Panc1 (cell line): ENCODE measurements around the gene NIPAL3. TPM values are rescaled to one million over a fixed set of nuclear protein-coding genes. Genes with fewer than 3 reads are reported as not detected.

Source experiments
- ATAC-seq: fragments of 200-7000 bp; cut with Tn5 transposase; 2 replicates; pipeline ENCODE4 v1.9.1; 2020; ENCODE audit warnings: mild to moderate bottlenecking, moderate library complexity
- BruUV-seq: library from RNA; stranded (reverse); fragments of 400-500 nt; replicated peaks from 2 replicates; lab custom pipeline; 2021; lab: Mats Ljungman, UMichigan
- CTCF ChIA-PET: fragments of 300-600 bp; sonication (Branson Sonifier 250); formaldehyde crosslinking; loops from one replicate; lab custom pipeline; 2022; ENCODE audit warnings: antibody characterized with exemption; lab: Charles Lee
- POLR2A ChIA-PET: fragments of 300-600 bp; sonication (Branson Sonifier 250); formaldehyde crosslinking; loops from one replicate; lab custom pipeline; 2022; ENCODE audit warnings: antibody characterized with exemption; lab: Charles Lee
- DNase-seq: peaks from one replicate; pipeline ENCODE4 v3.0.0-alpha.2; 2010; ENCODE audit warnings: low read depth, low spot score
- H3K27ac ChIP-seq: 2 replicates; pipeline ENCODE4 v1.5.1; 2011; ENCODE audit warnings: mild to moderate bottlenecking, low read length, inconsistent platforms
- H3K27me3 ChIP-seq: fragments of 200-500 bp; sonication (Bioruptor generic); 2 replicates; pipeline ENCODE4 v1.6.0; 2014; ENCODE audit warnings: low read length, inconsistent platforms; ENCODE audit not compliant: control insufficient read depth, insufficient read depth
- H3K36me3 ChIP-seq: fragments of 200-500 bp; sonication (Bioruptor generic); 2 replicates; pipeline ENCODE4 v1.5.1; 2014; ENCODE audit warnings: inconsistent platforms, mild to moderate bottlenecking, low read length, moderate library complexity; ENCODE audit not compliant: control insufficient read depth, insufficient read depth
- H3K4me1 ChIP-seq: 2 replicates; pipeline ENCODE4 v1.5.1; 2011; ENCODE audit warnings: inconsistent platforms, mild to moderate bottlenecking, low read length, moderate library complexity; ENCODE audit not compliant: control insufficient read depth, insufficient read depth
- H3K4me3 ChIP-seq, 2 experiments: 2 replicates each; pipeline ENCODE4 v1.5.1; 2011 to 2012; ENCODE audit warnings: low read depth in 2 of 2, low read length in 2 of 2, mild to moderate bottlenecking in 2 of 2, inconsistent platforms in 1 of 2, moderate library complexity in 1 of 2
- H3K9me3 ChIP-seq: fragments of 200-500 bp; sonication (Bioruptor generic); 2 replicates; pipeline ENCODE4 v1.5.1; 2014; ENCODE audit warnings: low read depth, mild to moderate bottlenecking, inconsistent platforms, low read length, moderate library complexity; ENCODE audit not compliant: control insufficient read depth, insufficient read depth
- CTCF ChIP-seq: fragments of 450-650 bp; IDR thresholded peaks from 2 replicates; pipeline ENCODE4 v1.5.1; 2017; ENCODE audit warnings: mild to moderate bottlenecking
- POLR2AphosphoS5 ChIP-seq: IDR thresholded peaks from 2 replicates; pipeline ENCODE4 v1.6.1; 2012; ENCODE audit warnings: mild to moderate bottlenecking, low read depth, low read length, moderate library complexity
- REST ChIP-seq, 2 experiments: IDR thresholded peaks; 2 replicates each; pipeline ENCODE4 v1.6.1; 2011 to 2012; ENCODE audit warnings: low read depth in 2 of 2, control low read depth in 1 of 2, low read length in 1 of 2, mild to moderate bottlenecking in 1 of 2, moderate library complexity in 1 of 2; ENCODE audit not compliant: insufficient read depth in 1 of 2
- SIN3A ChIP-seq: IDR thresholded peaks from 2 replicates; pipeline ENCODE4 v1.6.1; 2012; ENCODE audit warnings: low read depth, mild to moderate bottlenecking, low read length, moderate library complexity, borderline replicate concordance; ENCODE audit not compliant: insufficient read depth
- TCF7L2 ChIP-seq: IDR thresholded peaks from 2 replicates; pipeline ENCODE4 v1.6.1; 2011; ENCODE audit warnings: mild to moderate bottlenecking, low read depth, low read length, inconsistent platforms
- in situ Hi-C: cut with HindIII; loops from 2 replicates; pipeline ENCODE4 v1.10.0; 2016; ENCODE audit warnings: low sequenced_read_pairs, low pct_unique_long_range_greater_than_20kb
- intact Hi-C: fragments of 100-400 bp; cut with micrococcal nuclease; formaldehyde crosslinking; loops from one replicate; pipeline ENCODE4 v1.10.0; 2022; ENCODE audit not compliant: unreplicated experiment
- total RNA-seq: library from RNA; stranded (reverse); gene quantifications from one replicate; pipeline ENCODE4 v1.2.1, GENCODE V29; 2021; ENCODE audit not compliant: unreplicated experiment

The NIPAL3 gene
- total RNA-seq, 1 experiment from 2014 or later: 13.6 TPM

DNA sequence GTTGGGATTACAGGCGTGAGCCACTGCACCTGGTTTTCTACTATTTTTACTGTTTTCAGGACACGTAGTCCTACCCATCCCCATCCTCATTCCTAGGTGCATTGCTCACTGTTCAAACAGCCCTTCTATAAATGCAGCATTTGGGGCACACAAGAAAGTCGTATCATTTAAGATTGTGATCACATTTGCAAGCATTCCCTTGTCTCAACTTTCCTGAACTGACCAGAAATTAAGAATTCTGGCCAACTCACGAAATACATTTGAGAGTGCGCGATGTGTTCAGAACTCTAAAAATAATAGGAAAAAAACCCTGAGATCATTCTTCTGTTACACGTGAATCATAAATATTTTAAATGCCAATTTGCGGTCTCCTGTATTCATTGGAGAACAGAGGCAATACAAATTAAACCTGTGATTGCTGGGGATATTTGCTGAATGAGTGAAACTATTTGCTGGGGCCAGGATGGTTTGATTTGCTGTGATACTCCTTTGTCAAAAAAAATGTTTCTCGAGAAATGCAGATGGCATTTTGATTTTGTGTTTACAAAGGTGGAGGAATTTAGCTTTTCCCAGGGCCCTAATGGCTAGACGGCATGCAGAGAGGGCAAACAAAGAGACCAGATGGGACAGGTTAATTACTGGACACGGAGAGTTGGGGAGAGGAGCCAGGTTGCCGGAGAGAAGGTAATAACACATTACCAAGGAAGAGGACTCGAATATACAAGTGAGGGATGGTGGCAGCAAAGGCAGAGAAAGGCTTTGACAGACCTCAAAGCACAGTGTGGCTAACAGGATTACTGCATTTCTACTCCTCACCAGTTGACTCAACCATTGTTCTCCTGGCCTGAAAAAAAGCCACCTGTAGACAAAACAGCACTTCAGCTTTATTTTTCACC lies 40.5 kb upstream of the NIPAL3 start:
- ChIA-PET POLR2A (no interaction called here), CTCF (no interaction called here)
- Histone ChIP-seq H3K36me3 (no peaks in the 10 kb centered on the region), H3K27ac (peak overlapping the region; percentile 79), H3K27me3 (no peaks in the 10 kb centered on the region), H3K9me3 (no peaks in the 10 kb centered on the region), H3K4me3 (no peak overlapping the region), H3K4me1 (peaks cover 25% of the 10 kb centered on the region)
- in situ Hi-C loops (no loop called here), intact Hi-C loops (no loop called here)
- DNase-seq: peak; percentile 57
- TF ChIP-seq POLR2AphosphoS5 (no peak), TCF7L2 (peak; percentile 72)
- BruUV-seq: no TSS peak
- ATAC-seq: peak; percentile 90

DNA sequence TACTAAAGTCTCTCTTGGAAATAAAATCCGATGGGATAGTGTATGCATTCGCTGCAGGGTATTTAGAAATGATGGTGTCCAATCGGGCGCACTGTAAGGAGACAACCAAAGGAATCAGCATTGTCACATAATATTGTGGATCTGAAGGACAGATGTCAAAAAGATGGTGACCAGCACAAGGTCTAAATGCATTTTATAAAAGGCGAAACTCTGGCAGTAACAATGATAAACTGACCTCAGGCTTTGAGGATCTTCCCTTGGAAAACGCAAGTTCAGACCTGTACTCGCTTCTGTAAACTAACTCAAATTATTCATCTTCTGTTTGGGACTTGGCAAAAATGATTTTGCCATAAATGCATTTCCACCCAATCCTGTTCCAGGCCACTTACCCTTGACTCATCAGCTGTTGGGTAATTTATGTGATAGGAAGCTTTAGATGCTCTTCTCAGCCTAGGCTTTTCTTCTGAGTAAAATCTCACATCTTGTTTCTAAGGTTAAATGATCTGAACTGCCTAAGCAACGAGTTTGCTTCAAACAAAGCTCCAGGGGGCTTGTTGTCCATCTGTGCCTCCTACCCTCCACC lies 35.8 kb upstream of the NIPAL3 start:
- in situ Hi-C loops (no loop called here), intact Hi-C loops (no loop called here)
- Histone ChIP-seq H3K4me3 (no peak overlapping the region), H3K9me3 (no peaks in the 10 kb centered on the region), H3K4me1 (peaks cover 9% of the 10 kb centered on the region), H3K27me3 (no peaks in the 10 kb centered on the region), H3K36me3 (no peaks in the 10 kb centered on the region), H3K27ac (peak overlapping the region; percentile 35; the same call in 1 of the 2 replicates)
- ATAC-seq (no peak), DNase-seq (no peak)
- no TSS peak for BruUV-seq
- TF ChIP-seq REST (IDR thresholded peaks at IDR 0.05; ENCODE audit: insufficient read depth in 1 of 2, low read depth in 2 of 2, low read length in 1 of 2): no peak
- TF ChIP-seq CTCF: no peak
- TF ChIP-seq SIN3A: no peak
- no peak for TF ChIP-seq TCF7L2
- TF ChIP-seq POLR2AphosphoS5: no peak
- POLR2A ChIA-PET: no interaction called here
- CTCF ChIA-PET: no interaction called here
